NCI-H2227 (cell line): ENCODE measurements around the gene TFEB.

ENCODE experiments used
- DNase-seq: peaks from one replicate; lab custom pipeline; 2025; ENCODE audit not compliant: unreplicated experiment; lab: John Stamatoyannopoulos, UW

The TFEB gene

GRCh38 chr6:41692080-41692675, 43.2 kb downstream of the TFEB start:
- no peak for DNase-seq

- DNase-seq, result no peak
Observed at GRCh38 chr6:41691426-41692079, 43.9 kb downstream of the TFEB start.

- no peak for DNase-seq
Observed at GRCh38 chr6:41690541-41691330, 44.7 kb downstream of the TFEB start.

GRCh38 chr6:41689171-41690008, 46.0 kb downstream of the TFEB start:
- DNase-seq, result no peak

GRCh38 chr6:41688256-41688965, 47.0 kb downstream of the TFEB start:
- DNase-seq, result no peak

GRCh38 chr6:41687501-41688175, 47.8 kb downstream of the TFEB start:
- no peak for DNase-seq

DNA sequence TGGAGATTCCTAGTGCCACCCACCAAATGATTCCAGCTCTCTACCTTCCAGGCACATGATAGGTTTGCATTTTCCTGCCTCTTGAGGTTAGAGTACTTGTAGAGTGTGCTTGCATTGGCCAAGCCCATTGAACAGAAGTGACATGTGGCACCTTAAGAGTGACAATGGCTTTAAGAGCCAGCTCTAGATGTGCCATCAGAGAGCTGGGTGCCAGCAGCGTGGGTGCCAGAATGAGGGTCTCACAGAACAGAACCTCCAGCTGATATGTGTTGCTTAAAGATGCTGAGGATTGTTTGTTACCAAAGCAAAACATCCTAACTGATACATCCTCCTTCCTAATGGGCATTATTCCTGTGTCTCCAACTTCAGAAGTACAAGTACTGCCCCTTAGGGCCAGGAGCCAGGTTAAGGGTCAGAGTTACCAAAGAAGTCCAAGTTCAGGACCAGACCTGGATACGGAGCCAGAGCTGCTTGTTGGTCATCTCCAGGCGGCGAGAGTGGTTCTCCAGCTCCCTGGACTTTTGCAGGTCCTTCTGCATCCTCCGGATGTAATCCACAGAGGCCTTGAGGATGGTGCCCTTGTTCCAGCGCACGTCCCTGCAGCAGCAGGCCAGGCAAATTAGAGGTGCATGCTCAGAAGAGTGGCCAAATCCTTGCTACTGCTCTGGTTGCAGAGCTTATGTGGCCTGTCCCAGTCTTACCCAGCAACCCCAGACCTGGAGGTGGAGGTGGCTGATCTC, 49.6 kb downstream of the TFEB start:
- no peak for DNase-seq

DNA sequence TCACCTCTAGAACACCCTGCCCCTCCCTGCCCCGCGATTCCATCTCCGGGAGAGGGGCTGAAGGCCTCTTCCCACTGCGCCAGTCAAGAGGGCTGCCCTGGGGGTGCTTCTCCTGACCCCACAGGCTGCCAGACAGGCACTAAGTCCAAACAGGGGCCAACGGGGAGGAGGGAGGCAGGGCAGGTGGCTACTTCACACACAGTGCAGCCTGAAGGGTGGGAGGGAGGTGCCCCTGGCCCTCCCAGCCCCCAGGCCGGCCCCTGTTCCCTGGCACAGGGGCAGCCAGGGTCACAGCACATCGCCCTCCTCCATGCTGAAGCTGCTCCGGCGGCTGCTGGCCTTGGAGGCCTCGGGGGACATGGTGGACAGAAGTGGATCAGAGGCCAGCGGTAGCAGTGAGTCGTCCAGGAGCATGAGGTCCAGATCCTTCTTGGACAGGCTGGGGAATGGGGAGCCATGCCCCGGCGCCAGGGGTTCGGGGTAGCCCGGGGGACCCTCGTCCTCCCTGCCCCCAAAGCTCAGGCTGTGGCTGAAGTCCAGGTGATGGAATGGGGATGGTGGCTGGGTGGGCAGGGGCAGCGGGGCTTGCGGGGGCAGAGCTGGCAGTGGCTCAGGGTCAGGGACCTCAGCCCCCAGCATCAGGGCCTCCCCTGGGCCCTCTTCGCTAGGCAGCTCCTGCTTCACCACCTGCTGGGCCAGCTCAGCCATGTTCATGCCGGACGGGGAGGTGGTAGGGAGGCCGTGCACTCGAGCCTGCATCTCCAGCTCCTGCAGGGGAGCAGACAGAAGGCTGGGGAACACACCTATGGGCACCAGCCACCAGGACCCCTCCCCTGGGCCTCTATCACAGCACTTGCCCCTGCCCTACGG, 50.9 kb downstream of the TFEB start:
- DNase-seq, result no peak

- DNase-seq, result peak; percentile 82
Observed at GRCh38 chr6:41683523-41684310, 51.7 kb downstream of the TFEB start.

GRCh38 chr6:41683273-41683522, 52.2 kb downstream of the TFEB start:
- no peak for DNase-seq

GRCh38 chr6:41682497-41683272, 52.7 kb downstream of the TFEB start:
- DNase-seq, result peak; percentile 42

GRCh38 chr6:41682056-41682477, 53.3 kb downstream of the TFEB start:
- peak; percentile 84 for DNase-seq

DNA sequence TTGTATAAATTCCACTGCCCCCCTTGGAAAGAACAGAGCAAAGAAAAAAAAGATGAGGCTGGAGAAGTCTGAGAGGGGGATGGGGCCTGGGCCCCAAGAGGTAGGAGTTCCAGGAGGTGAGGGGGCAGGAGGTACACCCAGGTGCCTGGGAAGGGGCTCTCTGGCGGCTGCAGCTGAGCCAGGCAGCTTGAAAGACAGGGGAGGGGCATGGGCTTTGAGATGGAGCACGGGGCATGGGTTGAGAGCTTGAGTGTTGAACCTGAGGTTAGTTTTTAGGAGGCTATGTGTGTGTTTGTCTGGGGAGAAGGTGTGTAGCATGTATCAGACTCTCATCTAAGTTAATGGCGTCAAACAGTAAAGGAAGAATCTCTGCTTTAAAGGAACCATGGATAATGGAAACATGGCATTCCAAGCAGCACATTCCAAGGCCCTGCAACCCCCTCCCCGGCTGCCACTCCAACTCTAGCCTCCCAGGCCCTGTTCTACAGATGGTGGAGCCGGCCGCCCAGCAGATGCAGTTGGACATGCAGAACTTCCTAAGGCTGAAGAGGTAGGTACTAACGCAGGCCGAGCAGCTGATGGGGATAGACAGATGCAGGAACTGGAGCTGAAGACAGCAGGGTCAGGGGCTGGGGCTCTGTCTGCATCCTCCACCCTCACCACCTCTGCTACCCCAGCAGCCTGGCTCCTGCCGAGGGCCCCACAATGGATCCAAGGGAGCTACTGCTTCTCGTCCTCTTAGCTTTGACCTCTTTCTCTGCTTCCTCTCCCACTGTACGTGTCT, 55.0 kb downstream of the TFEB start:
- peak; percentile 22 for DNase-seq

DNA sequence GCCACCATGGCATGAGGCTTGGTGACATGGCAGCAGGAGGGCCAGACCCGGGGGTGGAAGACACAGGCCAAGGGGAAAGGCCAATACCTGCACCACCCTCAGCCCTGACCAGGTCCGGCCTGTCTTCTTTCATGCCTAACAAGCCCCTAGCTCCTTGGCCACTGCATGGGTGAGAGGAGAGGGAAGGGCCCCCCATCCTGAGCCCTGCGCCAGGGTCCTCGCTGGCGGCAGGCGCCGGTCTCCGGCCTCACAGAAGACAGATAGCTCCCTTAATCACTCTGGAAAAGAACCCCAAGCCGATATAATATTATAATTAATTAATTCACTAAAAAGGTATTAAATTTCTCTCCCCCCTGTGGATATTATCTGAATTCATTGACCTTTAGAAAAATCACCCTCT, 55.7 kb downstream of the TFEB start:
- DNase-seq, result no peak

DNA sequence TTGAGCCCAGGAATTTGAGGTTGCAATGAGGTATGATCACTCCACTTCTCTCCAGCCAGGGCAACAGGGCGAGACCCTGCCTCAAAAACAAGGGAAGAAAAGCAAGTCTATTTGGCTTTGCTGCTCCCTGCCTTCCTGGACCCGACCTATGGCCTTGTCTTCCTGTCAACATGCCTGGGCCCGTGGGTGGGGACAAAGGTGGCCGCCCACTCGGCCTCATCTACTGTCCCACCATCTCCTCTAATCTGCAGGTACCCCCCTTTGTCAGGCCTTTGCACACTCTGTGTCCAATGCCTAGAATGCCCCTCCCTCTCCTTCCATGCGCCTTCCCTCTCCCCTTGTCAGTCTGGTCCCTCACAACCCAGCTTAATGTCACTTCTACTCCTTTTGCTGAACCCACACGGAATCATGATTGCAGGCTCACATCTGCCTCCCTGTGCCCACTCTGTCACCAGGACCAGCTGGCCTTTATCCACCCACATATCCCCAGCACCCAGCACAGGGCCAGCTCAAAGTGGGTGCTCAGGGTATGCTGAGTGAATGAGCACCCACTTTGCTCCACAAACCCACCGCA, 56.8 kb downstream of the TFEB start:
- DNase-seq, result no peak
